ENCODE results near the gene TNK2. TPM values are rescaled to one million over a fixed set of nuclear protein-coding genes. Genes with fewer than 3 reads are reported as not detected.

The TNK2 gene
- total and polyA plus RNA-seq, 2 donors (not counting 3 experiments of a cell fraction or from before 2014, with no cell fraction given): 18.6 to 71.6 TPM

DNA sequence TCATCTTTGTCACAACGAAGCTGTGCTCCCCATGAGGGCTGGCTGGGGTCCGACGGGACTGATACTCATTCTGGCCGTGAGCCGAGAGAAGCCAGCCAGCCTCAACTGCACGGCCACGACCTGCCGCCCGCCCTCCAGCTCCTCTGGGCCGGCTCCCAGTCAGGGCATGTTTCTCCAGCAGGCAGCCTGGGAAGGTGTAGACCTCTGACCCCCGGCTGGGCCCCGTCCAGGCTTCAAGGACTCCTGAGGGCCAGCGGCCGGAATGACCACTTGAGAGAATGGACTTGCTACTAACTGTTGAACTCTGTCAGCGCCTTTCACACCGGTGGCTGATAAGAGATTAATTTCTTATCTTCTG lies 78.5 kb downstream of the TNK2 start:
- Histone ChIP-seq H3K27me3 (ENCODE audit: control insufficient read depth in 2 of 2, insufficient read depth in 2 of 2, low read length in 2 of 2) (no peaks in the 10 kb centered on the region), H4K20me1 (replicated peaks; ENCODE audit: control insufficient read depth, extremely low read depth, insufficient read depth, low read length) (no peaks in the 10 kb centered on the region), H3K9me3 (replicated peaks; ENCODE audit: control insufficient read depth, insufficient read depth, low read length) (no peaks in the 10 kb centered on the region), H3K36me3 (ENCODE audit: control insufficient read depth in 2 of 2, extremely low read depth in 1 of 2, insufficient read depth in 2 of 2, low read length in 2 of 2) (no peaks in the 10 kb centered on the region), H2AFZ (ENCODE audit: low read depth, low read length) (no peak overlapping the region), H3K4me1 (ENCODE audit: control insufficient read depth, extremely low read depth, insufficient read depth, low read length) (no peaks in the 10 kb centered on the region), H3K9ac (replicated peaks; ENCODE audit: extremely low read depth, insufficient read depth, low read length) (no peak overlapping the region), H3K4me2 (ENCODE audit: insufficient read depth, low read length) (no peak overlapping the region), H3K27ac (ENCODE audit: insufficient read depth, low read depth, low read length) (no peak overlapping the region), H3K4me3 (replicated peaks in 1 of 3; ENCODE audit: insufficient read depth in 1 of 3, low read depth in 1 of 3, low read length in 3 of 3) (no peak overlapping the region), H3K79me2 (ENCODE audit: control insufficient read depth, insufficient read depth, low read length) (no peaks in the 10 kb centered on the region), H3K9me1 (replicated peaks; ENCODE audit: control insufficient read depth, extremely low read depth, insufficient read depth, low read length) (no peaks in the 10 kb centered on the region)
- POLR2A ChIA-PET: no interaction called here
- intact Hi-C loops (cut with micrococcal nuclease): no loop called here
- no TSS peak for BruUV-seq (replicated peaks)
- dilution Hi-C loops (cut with MboI; ENCODE audit: extremely low pct_ligation_motif_present, low sequenced_read_pairs): no loop called here
- CTCF ChIA-PET: interaction anchor here (1.0 to 1.7 kb wide), 2 partner anchors 9 to 20 kb away, joined by 3 to 5 read pairs; no protein-coding TSS in a partner anchor
- FAIRE-seq (no peak), DNase-seq (ENCODE audit: low read depth, low spot score) (no peak)
- TF ChIP-seq FOS (IDR thresholded peaks at IDR 0.05; ENCODE audit: borderline replicate concordance, insufficient read depth, low read length): no peak
- no peak for TF ChIP-seq JUN (IDR thresholded peaks at IDR 0.05; ENCODE audit: borderline replicate concordance, insufficient read depth, insufficient read length, low read depth)
- TF ChIP-seq MYC (IDR thresholded peaks at IDR 0.05; ENCODE audit: low read depth, low read length): no peak
- no peak for TF ChIP-seq POLR2AphosphoS5 (IDR thresholded peaks at IDR 0.05; ENCODE audit: insufficient read depth, low read depth, low read length)
- TF ChIP-seq, protein P1, sequence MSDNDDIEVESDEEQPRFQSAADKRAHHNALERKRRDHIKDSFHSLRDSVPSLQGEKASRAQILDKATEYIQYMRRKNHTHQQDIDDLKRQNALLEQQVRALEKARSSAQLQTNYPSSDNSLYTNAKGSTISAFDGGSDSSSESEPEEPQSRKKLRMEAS (IDR thresholded peaks at IDR 0.05; ENCODE audit: insufficient read depth, insufficient read length): no peak
- no peak for TF ChIP-seq EZH2 (IDR thresholded peaks at IDR 0.05; ENCODE audit: borderline replicate concordance, low read depth, low read length, severe bottlenecking)
- no peak for TF ChIP-seq POLR2A (IDR thresholded peaks at IDR 0.05; ENCODE audit: low read depth, low read length)
- TF ChIP-seq GATA2 (IDR thresholded peaks at IDR 0.05; ENCODE audit: insufficient read depth, insufficient read length, low read depth, low read length): no peak
- TF ChIP-seq, protein P2, sequence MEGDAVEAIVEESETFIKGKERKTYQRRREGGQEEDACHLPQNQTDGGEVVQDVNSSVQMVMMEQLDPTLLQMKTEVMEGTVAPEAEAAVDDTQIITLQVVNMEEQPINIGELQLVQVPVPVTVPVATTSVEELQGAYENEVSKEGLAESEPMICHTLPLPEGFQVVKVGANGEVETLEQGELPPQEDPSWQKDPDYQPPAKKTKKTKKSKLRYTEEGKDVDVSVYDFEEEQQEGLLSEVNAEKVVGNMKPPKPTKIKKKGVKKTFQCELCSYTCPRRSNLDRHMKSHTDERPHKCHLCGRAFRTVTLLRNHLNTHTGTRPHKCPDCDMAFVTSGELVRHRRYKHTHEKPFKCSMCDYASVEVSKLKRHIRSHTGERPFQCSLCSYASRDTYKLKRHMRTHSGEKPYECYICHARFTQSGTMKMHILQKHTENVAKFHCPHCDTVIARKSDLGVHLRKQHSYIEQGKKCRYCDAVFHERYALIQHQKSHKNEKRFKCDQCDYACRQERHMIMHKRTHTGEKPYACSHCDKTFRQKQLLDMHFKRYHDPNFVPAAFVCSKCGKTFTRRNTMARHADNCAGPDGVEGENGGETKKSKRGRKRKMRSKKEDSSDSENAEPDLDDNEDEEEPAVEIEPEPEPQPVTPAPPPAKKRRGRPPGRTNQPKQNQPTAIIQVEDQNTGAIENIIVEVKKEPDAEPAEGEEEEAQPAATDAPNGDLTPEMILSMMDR (IDR thresholded peaks at IDR 0.05; ENCODE audit: extremely low read depth in 1 of 2, insufficient read depth in 1 of 2, low read depth in 1 of 2, low read length in 2 of 2): no peak

Measured in endothelial cell of umbilical vein (primary cell).